COR-L47 (cell line): Measurements from ENCODE around the gene NR1H2.

ENCODE experiments used
- DNase-seq: peaks from one replicate; lab custom pipeline; 2025; lab: John Stamatoyannopoulos, UW

The NR1H2 gene

DNA sequence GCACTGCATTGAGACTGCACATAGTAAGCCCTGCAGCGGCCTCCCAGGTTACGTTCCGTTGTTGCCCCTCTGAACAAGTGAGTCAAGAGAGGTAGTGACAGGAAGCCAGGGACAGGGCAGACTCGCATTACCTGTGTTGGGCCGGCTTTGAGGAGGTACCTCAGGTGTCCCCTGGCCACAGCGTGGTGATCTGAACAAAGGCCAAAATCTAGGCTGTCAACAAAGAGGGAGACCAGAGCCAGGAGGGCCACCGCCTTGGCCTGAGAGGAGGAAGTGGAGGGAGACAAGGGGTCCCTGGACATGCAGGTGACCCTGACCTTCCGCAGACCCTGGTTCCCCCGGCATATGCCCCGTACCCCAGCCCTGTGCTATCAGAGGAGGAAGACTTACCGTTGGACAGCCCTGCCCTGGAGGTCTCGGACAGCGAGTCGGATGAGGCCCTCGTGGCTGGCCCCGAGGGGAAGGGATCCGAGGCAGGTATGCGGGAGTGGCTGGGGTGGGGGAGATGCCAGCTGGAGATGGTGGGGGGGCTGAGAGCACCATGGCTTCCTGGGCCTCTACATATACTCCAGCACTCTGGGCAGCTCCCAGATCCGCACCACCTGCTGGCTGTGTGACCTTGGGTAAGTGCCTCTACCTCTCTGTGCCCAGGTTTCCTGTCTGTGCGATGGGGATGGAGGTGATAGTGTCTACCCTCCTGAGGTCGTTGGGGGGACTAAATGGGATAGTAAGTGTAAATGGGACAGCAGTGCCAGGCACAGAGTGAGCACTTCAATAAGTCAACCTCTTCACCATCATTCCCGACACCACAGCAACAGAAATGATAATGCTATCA, 47.2 kb downstream of the NR1H2 start:
- no peak for DNase-seq

DNA sequence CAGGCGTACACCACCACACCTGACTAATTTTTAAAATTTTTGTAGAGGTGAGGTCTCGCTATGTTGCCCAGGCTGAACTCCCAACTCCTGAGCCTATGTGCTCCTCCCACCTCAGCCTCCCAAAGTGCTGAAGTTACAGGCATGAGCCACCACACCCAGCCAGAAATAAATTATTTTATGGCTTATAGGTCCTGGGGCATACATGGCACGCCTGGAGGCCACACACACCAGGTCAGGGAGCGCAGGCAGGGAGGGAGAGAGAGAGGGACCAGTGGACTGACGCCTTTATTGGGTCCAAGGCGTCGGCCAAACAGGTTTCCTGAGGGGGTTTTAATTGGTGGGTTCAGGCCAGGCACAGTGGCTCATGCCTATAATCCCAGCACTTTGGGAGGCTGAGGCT, 49.3 kb downstream of the NR1H2 start:
- no peak for DNase-seq

DNA sequence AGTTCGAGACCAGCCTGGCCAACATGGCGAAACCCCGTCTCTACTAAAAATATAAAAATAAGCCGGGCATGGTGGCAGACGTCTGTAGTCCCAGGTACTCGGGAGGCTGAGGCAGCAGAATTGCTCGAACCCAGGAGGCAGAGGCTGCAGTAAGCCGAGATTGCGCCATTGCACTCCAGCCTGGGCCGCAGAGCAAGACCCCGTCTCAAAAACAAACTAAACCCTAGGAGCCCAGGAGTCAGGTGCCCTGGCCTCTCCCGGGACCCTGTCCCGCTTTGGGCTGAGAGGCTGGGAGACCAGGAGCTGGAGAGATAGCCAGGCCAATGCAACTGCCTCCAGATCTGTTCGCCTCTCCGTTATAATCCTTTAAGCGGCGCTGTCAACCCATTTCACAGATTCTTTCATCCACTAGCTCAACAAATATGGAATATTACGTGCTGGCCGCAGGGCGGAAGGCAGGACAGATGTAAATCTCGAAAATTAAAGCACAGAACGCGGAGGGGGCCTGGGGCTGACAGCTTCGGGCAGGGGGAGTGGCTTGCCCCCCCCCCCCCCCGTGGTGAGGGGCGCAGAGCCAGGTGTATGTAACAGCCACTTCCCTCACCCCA, 51.2 kb downstream of the NR1H2 start:
- no peak for DNase-seq

DNA sequence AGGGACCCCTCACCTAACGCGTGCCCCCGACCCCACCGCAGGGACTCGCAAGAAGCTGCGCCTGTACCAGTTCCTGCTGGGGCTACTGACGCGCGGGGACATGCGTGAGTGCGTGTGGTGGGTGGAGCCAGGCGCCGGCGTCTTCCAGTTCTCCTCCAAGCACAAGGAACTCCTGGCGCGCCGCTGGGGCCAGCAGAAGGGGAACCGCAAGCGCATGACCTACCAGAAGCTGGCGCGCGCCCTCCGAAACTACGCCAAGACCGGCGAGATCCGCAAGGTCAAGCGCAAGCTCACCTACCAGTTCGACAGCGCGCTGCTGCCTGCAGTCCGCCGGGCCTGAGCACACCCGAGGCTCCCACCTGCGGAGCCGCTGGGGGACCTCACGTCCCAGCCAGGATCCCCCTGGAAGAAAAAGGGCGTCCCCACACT, 51.8 kb downstream of the NR1H2 start:
- DNase-seq, result no peak

DNA sequence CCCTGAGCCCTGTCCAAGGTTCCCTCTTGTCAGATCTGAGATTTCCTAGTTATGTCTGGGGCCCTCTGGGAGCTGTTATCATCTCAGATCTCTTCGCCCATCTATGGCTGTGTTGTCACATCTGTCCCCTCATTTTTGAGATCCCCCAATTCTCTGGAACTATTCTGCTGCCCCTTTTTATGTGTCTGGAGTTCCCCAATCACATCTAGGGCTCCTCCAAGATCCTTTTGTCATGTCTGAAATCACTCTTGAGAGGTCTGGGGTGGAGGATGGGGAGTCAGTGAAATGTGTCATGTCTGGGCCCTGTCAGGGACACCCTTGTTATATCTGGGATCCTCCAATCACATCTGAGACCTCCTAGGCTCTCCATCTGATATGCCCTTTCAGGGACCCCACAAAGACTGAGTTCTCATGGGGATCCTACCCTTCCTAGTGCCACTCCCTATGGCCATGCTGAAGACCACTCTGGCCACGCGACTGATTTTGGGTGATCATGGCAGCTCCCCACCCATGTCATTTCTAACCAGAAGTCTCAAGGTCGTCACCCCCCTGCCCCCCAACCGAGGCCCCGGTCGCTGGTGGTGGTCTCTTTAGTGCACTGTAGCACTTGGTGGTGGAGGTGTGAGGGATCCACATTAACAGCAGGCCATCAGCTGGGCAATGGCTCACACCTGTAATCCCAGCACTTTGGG, 52.7 kb downstream of the NR1H2 start:
- no peak for DNase-seq

DNA sequence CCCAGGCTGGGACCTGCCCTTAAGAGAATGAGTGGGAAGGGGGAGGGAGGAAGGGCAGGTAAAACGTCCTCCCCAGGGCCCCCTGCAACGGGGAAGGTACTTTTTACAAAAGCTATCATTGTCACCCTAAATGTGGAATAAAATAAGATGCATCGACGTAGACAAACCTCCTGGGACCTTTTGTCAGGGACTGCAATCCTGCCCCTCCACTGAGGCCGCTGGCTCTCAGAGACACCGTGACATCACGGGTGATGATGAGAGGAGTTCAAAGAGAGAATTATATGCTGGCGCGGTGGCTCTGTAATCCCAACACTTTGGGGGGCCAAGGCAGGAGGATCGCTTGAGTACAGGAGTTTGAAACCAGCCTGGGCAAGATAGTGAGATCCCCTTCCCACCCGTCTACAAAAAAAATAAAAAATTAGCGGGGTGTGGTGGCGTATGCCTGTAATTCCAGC, 54.7 kb downstream of the NR1H2 start:
- no peak for DNase-seq

DNA sequence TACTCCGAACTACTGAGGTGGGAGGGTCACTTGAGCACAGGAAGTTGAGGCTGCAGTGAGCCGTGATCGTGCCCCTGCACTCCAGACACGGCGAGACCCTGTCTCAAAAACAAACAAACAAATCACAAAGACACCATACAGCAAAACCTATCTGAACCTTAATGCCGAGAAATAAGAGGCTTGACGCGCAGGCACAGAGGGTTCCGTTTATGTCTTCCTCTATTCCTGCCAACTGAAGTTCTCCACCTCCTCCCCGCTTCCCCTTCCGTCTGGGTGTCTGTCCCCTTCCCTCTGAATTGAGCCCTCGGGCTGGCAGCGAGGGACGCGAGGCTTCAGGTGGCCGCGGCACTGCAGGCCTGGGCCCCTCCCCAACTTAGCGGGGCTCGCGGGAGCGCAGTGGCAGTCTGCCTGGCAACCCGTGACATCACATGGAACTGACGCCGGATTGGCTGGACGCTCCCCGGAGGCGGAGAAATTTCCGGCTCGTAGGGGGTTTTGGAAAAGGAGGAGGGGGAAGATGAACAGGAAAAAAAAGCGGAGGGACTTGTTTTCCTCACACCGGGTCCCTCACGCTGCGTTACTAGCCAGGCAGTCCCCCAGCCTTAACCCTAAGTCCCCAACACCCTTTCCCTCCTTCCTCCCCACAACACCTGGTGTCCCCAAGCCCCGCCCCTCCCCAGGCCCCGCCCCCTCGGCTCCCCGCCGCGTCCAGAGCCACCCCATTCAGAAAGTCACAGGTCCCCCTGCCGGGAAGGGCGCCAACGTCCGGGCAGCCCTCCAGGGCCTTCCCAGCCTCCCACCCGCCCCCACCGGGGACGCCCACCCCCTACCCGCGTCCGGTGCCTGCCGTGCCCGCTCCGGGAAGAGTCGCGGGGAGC, 55.3 kb downstream of the NR1H2 start:
- DNase-seq, result peak; percentile 81

DNA sequence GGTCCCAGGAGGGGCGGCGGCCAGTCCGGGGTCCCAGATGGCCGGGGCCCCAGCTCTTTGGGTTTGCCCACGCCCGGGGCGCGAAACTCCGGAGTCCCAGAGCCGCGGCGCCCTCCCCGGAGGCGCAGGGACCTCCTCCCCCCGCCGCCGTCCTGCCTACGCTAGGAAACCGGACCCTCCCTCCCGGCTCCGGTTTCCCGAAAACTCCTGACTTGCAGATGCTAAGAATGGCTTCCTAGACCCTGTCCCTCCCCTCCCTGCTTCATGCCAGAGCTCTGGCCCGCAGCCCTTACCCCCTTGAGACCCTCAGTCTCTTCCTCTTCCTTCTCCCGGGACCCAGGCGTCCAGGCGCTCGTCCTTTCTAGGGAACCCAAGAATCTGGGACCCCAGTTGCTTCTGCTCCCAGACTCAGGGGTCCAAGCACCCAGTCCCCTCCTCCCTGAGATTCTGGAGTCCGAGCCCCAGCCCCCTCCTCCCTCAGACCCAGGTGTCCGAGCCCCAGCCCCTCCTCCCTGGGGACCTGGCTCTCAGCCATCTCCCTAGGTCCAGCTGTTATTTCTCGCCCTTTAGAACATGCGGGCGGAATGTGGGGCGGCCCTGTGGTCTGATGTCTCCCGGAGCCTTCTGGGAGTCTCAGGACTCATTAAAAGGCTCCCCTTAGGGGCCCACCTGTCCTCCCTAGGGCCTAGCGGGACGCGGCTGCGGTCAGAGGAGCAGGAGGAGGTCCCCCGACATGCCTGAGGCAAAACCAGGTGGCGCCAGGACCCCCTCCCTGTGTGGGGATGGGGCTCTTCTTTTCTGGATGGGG, 56.2 kb downstream of the NR1H2 start, which contains the start of gene MYBPC2:
Gene MYBPC2 (plus strand): TSS at position 672 of the 808 bp plus-strand sequence. CDS start 62 bp downstream, at position 734.
- DNase-seq, result peak; percentile 15
